Keratinocyte (primary cell): ENCODE data around the gene EHBP1. TPM values are rescaled to one million over a fixed set of nuclear protein-coding genes. Genes with fewer than 3 reads are reported as not detected.

Experiments
- DNase-seq: peaks from one replicate; pipeline ENCODE4 v3.0.0-alpha.2; 2011; ENCODE audit warnings: low read depth, missing footprints, low spot score
- FAIRE-seq: peaks from 2 replicates; lab custom pipeline; 2011; peaks lifted over from hg19 to GRCh38; lab: Jason Lieb, UNC
- H2AFZ ChIP-seq: 2 replicates; pipeline ENCODE4 v1.6.0; 2012; ENCODE audit warnings: low read length, control low read depth, inconsistent platforms; ENCODE audit not compliant: control insufficient read depth
- H3K27ac ChIP-seq: 2 replicates; pipeline ENCODE4 v1.5.1; 2011; ENCODE audit warnings: low read length; ENCODE audit not compliant: control insufficient read depth, insufficient read depth
- H3K27me3 ChIP-seq: 3 replicates; pipeline ENCODE4 v1.6.0; 2011; ENCODE audit warnings: low read length; ENCODE audit not compliant: control insufficient read depth, insufficient read depth; ENCODE audit errors: extremely low read depth
- H3K36me3 ChIP-seq, 2 experiments: 2 replicates in 1 of 2; 3 replicates in 1 of 2; pipeline ENCODE4 v1.5.1; 2011; ENCODE audit warnings: low read length in 2 of 2, mild to moderate bottlenecking in 1 of 2; ENCODE audit not compliant: control insufficient read depth in 2 of 2, insufficient read depth in 2 of 2; ENCODE audit errors: extremely low read depth in 1 of 2
- H3K4me1 ChIP-seq: 3 replicates; pipeline ENCODE4 v1.5.1; 2011; ENCODE audit warnings: low read length; ENCODE audit not compliant: control insufficient read depth, insufficient read depth; ENCODE audit errors: extremely low read depth
- H3K4me2 ChIP-seq: 3 replicates; pipeline ENCODE4 v1.6.0; 2011; ENCODE audit warnings: low read depth, low read length; ENCODE audit not compliant: control insufficient read depth, insufficient read depth; ENCODE audit errors: extremely low read depth
- H3K4me3 ChIP-seq, 3 experiments: fragments of 200-600 bp in 1 of 3; sonication (generic) in 1 of 3; 2 replicates in 2 of 3; 3 replicates in 1 of 3; pipeline ENCODE4 v1.5.1; 2011 to 2016; ENCODE audit warnings: low read length in 3 of 3, mild to moderate bottlenecking in 3 of 3, control low read depth in 2 of 3, inconsistent platforms in 1 of 3, low read depth in 1 of 3, mixed read lengths in 1 of 3, mixed run types in 1 of 3, moderate library complexity in 1 of 3; ENCODE audit not compliant: control insufficient read depth in 2 of 3, insufficient read depth in 2 of 3; ENCODE audit errors: extremely low read depth in 1 of 3
- H3K79me2 ChIP-seq: 2 replicates; pipeline ENCODE4 v1.6.0; 2012; ENCODE audit warnings: low read length; ENCODE audit not compliant: control insufficient read depth, insufficient read depth
- H3K9ac ChIP-seq: 3 replicates; pipeline ENCODE4 v1.6.0; 2011; ENCODE audit warnings: low read length; ENCODE audit not compliant: control insufficient read depth, insufficient read depth; ENCODE audit errors: extremely low read depth
- H3K9me1 ChIP-seq: 3 replicates; pipeline ENCODE4 v1.6.0; 2011; ENCODE audit warnings: low read length; ENCODE audit not compliant: control insufficient read depth, insufficient read depth; ENCODE audit errors: extremely low read depth
- H3K9me3 ChIP-seq: 2 replicates; pipeline ENCODE4 v1.5.1; 2012; ENCODE audit warnings: low read depth, low read length; ENCODE audit not compliant: control insufficient read depth
- H4K20me1 ChIP-seq: 3 replicates; pipeline ENCODE4 v1.6.0; 2011; ENCODE audit warnings: low read length; ENCODE audit not compliant: control insufficient read depth, insufficient read depth; ENCODE audit errors: extremely low read depth
- EZH2 ChIP-seq: IDR thresholded peaks from one replicate; pipeline ENCODE4 v1.6.1; 2012; ENCODE audit warnings: inconsistent platforms, mild to moderate bottlenecking, low read length, moderate library complexity
- dilution Hi-C: fragments of 300-500 bp; cut with MboI; formaldehyde crosslinking; loops from one replicate; pipeline ENCODE4 v1.7.0; 2020; ENCODE audit warnings: low sequenced_read_pairs; ENCODE audit not compliant: extremely low pct_ligation_motif_present
- polyA plus RNA-seq, 5 experiments: library from polyadenylated mRNA; depleted of rRNA in 3 of 5; stranded (reverse) in 3 of 5; stranded (forward) in 1 of 5; unstranded in 1 of 5; fragments of >200 nt; gene quantifications; 1 replicate in 1 of 5; 2 replicates in 3 of 5; 3 replicates in 1 of 5; pipeline versions ENCODE4 v1.2.1 to v1.2.3, GENCODE V29; 2011 to 2012; ENCODE audit warnings: missing spikeins in 2 of 5, low read depth in 1 of 5, low replicate concordance in 1 of 5
- TF ChIP-seq, protein P1 (sequence below), 3 experiments: IDR thresholded peaks in 1 of 3; conservative IDR thresholded peaks in 1 of 3; optimal IDR thresholded peaks in 1 of 3; 2 replicates in 2 of 3; 3 replicates in 1 of 3; pipeline versions ENCODE3 to v1.5.1; 2011; ENCODE audit warnings: low read length in 3 of 3, mild to moderate bottlenecking in 3 of 3, moderate library complexity in 2 of 3, control low read depth in 1 of 3, inconsistent platforms in 1 of 3; ENCODE audit not compliant: insufficient read depth in 2 of 3; ENCODE audit errors: extremely low read depth in 1 of 3

Gene EHBP1
- polyA plus RNA-seq, 1 donor (not counting 4 experiments of a cell fraction or from before 2014, with no cell fraction given) = 59.0 TPM

DNA sequence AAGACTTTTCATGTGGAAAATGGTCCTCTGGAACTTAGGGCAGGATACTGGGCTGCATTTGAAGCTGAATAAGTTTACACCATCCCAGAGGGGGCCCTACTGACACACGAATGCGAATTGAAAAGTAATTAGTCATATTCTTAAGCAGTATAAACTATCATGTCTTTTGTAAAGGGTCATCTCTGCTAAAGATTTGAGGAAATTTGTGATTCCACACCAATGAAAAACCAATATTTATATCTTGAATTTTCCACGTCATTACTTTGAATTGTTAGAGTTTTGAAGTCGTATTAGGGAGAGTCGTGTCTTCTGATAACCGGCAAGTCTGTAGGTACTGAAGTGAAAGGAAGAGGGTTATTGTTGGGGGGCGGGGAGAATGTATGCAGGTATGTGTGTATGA is 341.0 kb downstream of the EHBP1 start:
- Histone ChIP-seq H3K4me2 (peak overlapping the region; percentile 100), H3K36me3 (no peaks in the 10 kb centered on the region), H3K4me3 (peak overlapping the region in 2 of 3 experiments; percentile 85 to 90), H3K9me3 (no peaks in the 10 kb centered on the region), H3K27me3 (no peaks in the 10 kb centered on the region), H3K27ac (peak overlapping the region; percentile 82), H3K79me2 (peaks cover 5% of the 10 kb centered on the region), H4K20me1 (no peaks in the 10 kb centered on the region), H3K4me1 (peaks cover 20% of the 10 kb centered on the region), H3K9me1 (no peaks in the 10 kb centered on the region), H3K9ac (peak overlapping the region; percentile 80), H2AFZ (peak overlapping the region; percentile 12)
- no peak for DNase-seq
- FAIRE-seq = no peak
- dilution Hi-C loops = no loop called here
- TF ChIP-seq, protein P1, sequence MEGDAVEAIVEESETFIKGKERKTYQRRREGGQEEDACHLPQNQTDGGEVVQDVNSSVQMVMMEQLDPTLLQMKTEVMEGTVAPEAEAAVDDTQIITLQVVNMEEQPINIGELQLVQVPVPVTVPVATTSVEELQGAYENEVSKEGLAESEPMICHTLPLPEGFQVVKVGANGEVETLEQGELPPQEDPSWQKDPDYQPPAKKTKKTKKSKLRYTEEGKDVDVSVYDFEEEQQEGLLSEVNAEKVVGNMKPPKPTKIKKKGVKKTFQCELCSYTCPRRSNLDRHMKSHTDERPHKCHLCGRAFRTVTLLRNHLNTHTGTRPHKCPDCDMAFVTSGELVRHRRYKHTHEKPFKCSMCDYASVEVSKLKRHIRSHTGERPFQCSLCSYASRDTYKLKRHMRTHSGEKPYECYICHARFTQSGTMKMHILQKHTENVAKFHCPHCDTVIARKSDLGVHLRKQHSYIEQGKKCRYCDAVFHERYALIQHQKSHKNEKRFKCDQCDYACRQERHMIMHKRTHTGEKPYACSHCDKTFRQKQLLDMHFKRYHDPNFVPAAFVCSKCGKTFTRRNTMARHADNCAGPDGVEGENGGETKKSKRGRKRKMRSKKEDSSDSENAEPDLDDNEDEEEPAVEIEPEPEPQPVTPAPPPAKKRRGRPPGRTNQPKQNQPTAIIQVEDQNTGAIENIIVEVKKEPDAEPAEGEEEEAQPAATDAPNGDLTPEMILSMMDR (optimal IDR thresholded peaks at IDR 0.05 in 1 of 3, IDR thresholded peaks at IDR 0.05 in 1 of 3, conservative IDR thresholded peaks at IDR 0.05 in 1 of 3; ENCODE audit: extremely low read depth in 1 of 3, insufficient read depth in 2 of 3, low read length in 3 of 3) = peak in 1 of 3 experiments; percentile 10
- TF ChIP-seq EZH2 = no peak

DNA sequence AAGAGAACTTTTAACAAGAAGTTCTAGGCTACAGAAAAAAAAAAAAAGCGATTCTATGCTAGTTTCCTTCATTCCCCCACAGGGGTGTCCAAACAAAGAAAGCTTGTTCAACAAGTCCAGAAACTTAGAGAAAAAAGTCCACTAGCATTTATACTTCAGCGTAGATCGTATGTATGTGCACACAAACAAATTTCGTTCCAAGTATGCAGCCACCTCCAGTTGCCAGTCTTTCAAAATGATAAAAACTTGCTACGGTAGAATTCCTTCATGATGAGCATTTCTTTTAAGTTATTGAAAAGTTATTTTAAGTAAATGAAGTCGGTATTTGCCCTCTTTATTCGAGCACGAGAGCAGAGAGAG is 341.4 kb downstream of the EHBP1 start:
- H3K27ac ChIP-seq = peak overlapping the region; percentile 82
- FAIRE-seq (peak; percentile 58), DNase-seq (no peak)
- H4K20me1 ChIP-seq = no peaks in the 10 kb centered on the region
- H3K4me2 ChIP-seq = peak overlapping the region; percentile 100
- H3K27me3 ChIP-seq = no peaks in the 10 kb centered on the region
- dilution Hi-C loops = no loop called here
- TF ChIP-seq, protein P1 (optimal IDR thresholded peaks at IDR 0.05 in 1 of 3, IDR thresholded peaks at IDR 0.05 in 1 of 3, conservative IDR thresholded peaks at IDR 0.05 in 1 of 3; ENCODE audit: extremely low read depth in 1 of 3, insufficient read depth in 2 of 3, low read length in 3 of 3) = no peak
- no peak for TF ChIP-seq EZH2
- no peaks in the 10 kb centered on the region for H3K9me3 ChIP-seq
- peak overlapping the region; percentile 80 for H3K9ac ChIP-seq
- H3K9me1 ChIP-seq = no peaks in the 10 kb centered on the region
- peak overlapping the region; percentile 77 for H2AFZ ChIP-seq
- no peaks in the 10 kb centered on the region for H3K36me3 ChIP-seq
- peaks cover 8% of the 10 kb centered on the region for H3K79me2 ChIP-seq
- peaks cover 23% of the 10 kb centered on the region for H3K4me1 ChIP-seq
- peak overlapping the region; percentile 12 to 90 (median 85) for H3K4me3 ChIP-seq
